SU-DHL-6 (cell line): ENCODE results near the gene IFIT3.
"Not testable (repeated sequence)": the region's sequence is repeated elsewhere in the genome, so short reads cannot be mapped to it uniquely, and the experiment has no call there.

Experiments
- H2AFZ ChIP-seq: fragments of 200-600 bp; sonication (generic); 2 replicates; pipeline ENCODE4 v1.6.1; 2014; ENCODE audit warnings: low read depth, mild to moderate bottlenecking, moderate library complexity, mixed read lengths, antibody characterized with exemption, low read length; ENCODE audit not compliant: severe bottlenecking
- H3F3A ChIP-seq: fragments of 200-600 bp; shearing (Covaris generic); 2 replicates; pipeline ENCODE4 v1.6.0; 2016; ENCODE audit warnings: antibody characterized with exemption, mild to moderate bottlenecking; ENCODE audit not compliant: insufficient read depth
- H3K27ac ChIP-seq: fragments of 200-600 bp; sonication (generic); 2 replicates; pipeline ENCODE4 v1.5.1; 2016; ENCODE audit warnings: low read depth, mild to moderate bottlenecking, low read length, moderate library complexity, mixed read lengths
- H3K27me3 ChIP-seq: fragments of 200-600 bp; sonication (generic), shearing (Covaris generic); 2 replicates; pipeline ENCODE4 v1.6.0; 2014; ENCODE audit warnings: mild to moderate bottlenecking, low read length
- H3K36me3 ChIP-seq: fragments of 200-600 bp; sonication (generic); 2 replicates; pipeline ENCODE4 v1.6.1; 2014; ENCODE audit warnings: mild to moderate bottlenecking, low read length, mixed read lengths
- H3K4me2 ChIP-seq: fragments of 300-600, 200-600 bp; shearing (Covaris generic), sonication (generic); 2 replicates; pipeline ENCODE4 v1.6.0; 2014; ENCODE audit warnings: low read length, low read depth, mild to moderate bottlenecking; ENCODE audit not compliant: poor library complexity, severe bottlenecking
- H3K4me3 ChIP-seq: fragments of 200-600 bp; sonication (generic); 2 replicates; pipeline ENCODE4 v1.5.1; 2014; ENCODE audit warnings: antibody characterized with exemption, low read length, mild to moderate bottlenecking, mixed read lengths; ENCODE audit not compliant: insufficient read depth, poor library complexity, severe bottlenecking
- H3K79me2 ChIP-seq: fragments of 200-600 bp; sonication (generic); 2 replicates; pipeline ENCODE4 v1.6.1; 2014; ENCODE audit warnings: mild to moderate bottlenecking, low read length, moderate library complexity; ENCODE audit not compliant: insufficient read depth
- H3K9ac ChIP-seq: fragments of 200-600 bp; sonication (generic); 2 replicates; pipeline ENCODE4 v1.7.0; 2014; ENCODE audit warnings: mild to moderate bottlenecking, low read length
- H3K9me2 ChIP-seq: fragments of 200-600 bp; sonication (generic); replicated peaks from 2 replicates; pipeline ENCODE4 v1.6.1; 2014; ENCODE audit warnings: low read length; ENCODE audit not compliant: insufficient read depth
- H3K9me3 ChIP-seq: fragments of 200-600 bp; sonication (generic); 2 replicates; pipeline ENCODE4 v1.6.1; 2014; ENCODE audit warnings: low read length, mixed read lengths; ENCODE audit not compliant: insufficient read depth
- H4K20me1 ChIP-seq: fragments of 200-600 bp; sonication (generic); 2 replicates; pipeline ENCODE4 v1.6.1; 2014; ENCODE audit warnings: low read depth, mild to moderate bottlenecking, antibody characterized with exemption, low read length, moderate library complexity, mixed read lengths
- CTCF ChIP-seq: fragments of 200-600 bp; sonication (generic); IDR thresholded peaks from one replicate; pipeline ENCODE4 v1.5.1; 2017; ENCODE audit warnings: antibody characterized with exemption, mild to moderate bottlenecking, low read length, moderate library complexity; ENCODE audit not compliant: insufficient read depth, poor library complexity, severe bottlenecking
- EZH2phosphoT487 ChIP-seq: fragments of 200-600 bp; sonication (generic), shearing (Covaris generic); conservative IDR thresholded peaks from 2 replicates; pipeline ENCODE4 v1.6.1; 2018; ENCODE audit warnings: mild to moderate bottlenecking, antibody characterized with exemption, low read length, moderate library complexity, mixed read lengths

The IFIT3 gene

GRCh38 chr10:89283025-89283935 is 44.5 kb upstream of the IFIT3 start:
- no peak overlapping the region for H3K9ac ChIP-seq
- no peak overlapping the region for H3K4me2 ChIP-seq
- no peak for TF ChIP-seq CTCF

DNA sequence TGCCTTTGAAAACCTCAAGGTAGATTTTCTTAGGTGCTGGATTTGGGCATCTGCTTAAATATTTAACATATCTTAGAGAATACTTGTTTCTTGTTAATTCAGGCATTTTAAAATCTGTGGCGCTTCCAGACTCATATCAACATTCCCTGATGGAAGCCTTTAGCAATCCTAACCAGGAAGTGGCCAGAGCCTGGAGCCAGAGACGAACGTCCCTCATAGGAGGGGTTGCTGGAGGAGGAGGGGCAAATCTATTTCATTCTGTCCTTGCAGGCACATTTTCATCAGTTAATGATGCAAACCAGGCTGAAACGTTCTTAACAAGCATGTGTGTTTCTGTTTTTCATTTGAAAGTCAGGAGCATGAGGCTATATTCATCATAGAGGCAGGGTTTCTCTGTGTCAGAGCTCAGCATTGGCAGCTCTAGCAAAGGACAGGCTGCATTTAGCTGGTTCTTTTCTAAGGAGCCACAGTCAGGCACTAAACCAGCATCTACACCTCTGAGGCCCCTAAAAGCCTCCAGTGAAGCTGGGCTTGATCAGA is 43.8 kb upstream of the IFIT3 start:
- Histone ChIP-seq H3K9me2 (no peaks in the 10 kb centered on the region), H3K36me3 (no peaks in the 10 kb centered on the region), H3K4me3 (no peak overlapping the region), H3K4me2 (no peak overlapping the region), H3K79me2 (no peaks in the 10 kb centered on the region), H2AFZ (no peak overlapping the region), H4K20me1 (no peaks in the 10 kb centered on the region), H3K27ac (no peak overlapping the region), H3K9ac (no peak overlapping the region), H3K9me3 (no peaks in the 10 kb centered on the region), H3F3A (no peaks in the 10 kb centered on the region), H3K27me3 (no peaks in the 10 kb centered on the region)
- no peak for TF ChIP-seq CTCF
- TF ChIP-seq EZH2phosphoT487: no peak

More at GRCh38 chr10:89283025-89283935, 44.5 kb upstream of the IFIT3 start:
- H3K27me3 ChIP-seq: no peaks in the 10 kb centered on the region
- no peak overlapping the region for H3K27ac ChIP-seq
- no peaks in the 10 kb centered on the region for H3K36me3 ChIP-seq
- H4K20me1 ChIP-seq: no peaks in the 10 kb centered on the region
- H3K9me3 ChIP-seq: no peaks in the 10 kb centered on the region
- H3K79me2 ChIP-seq: no peaks in the 10 kb centered on the region
- H3K9me2 ChIP-seq: no peaks in the 10 kb centered on the region
- no peak overlapping the region for H2AFZ ChIP-seq
- no peak overlapping the region for H3K4me3 ChIP-seq
- H3F3A ChIP-seq: no peaks in the 10 kb centered on the region

DNA sequence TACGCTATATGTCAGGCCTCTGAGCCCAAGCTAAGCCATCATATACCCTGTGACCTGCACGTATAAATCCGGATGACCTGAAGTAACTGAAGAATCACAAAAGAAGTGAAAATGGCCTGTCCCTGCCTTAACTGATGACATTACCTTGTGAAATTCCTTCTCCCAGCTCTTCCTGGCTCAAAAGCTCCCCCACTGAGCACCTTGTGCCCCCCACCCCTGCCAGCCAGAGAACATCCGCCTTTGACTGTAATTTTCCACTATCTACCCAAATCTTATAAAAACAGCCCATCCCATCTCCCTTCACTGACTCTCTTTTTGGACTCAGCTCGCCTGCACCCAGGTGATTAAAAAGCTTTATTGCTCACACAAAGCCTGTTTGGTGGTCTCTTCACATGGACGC is 43.1 kb upstream of the IFIT3 start:
- H3K27ac ChIP-seq, H3K79me2 ChIP-seq, H3F3A ChIP-seq, H2AFZ ChIP-seq, H3K9me3 ChIP-seq, H3K9ac ChIP-seq, H3K4me2 ChIP-seq, H3K9me2 ChIP-seq, H3K27me3 ChIP-seq, H4K20me1 ChIP-seq, H3K4me3 ChIP-seq, H3K36me3 ChIP-seq: not testable (repeated sequence)

- not testable (repeated sequence) for H3K9ac ChIP-seq, H3K9me2 ChIP-seq, H3K4me2 ChIP-seq, H3K4me3 ChIP-seq, H3K27me3 ChIP-seq, H3K27ac ChIP-seq, H3K9me3 ChIP-seq, H3K36me3 ChIP-seq, H4K20me1 ChIP-seq, H3F3A ChIP-seq, H2AFZ ChIP-seq, H3K79me2 ChIP-seq
These were observed 42.5 kb upstream of the IFIT3 start for GRCh38 chr10:89285303-89285702.
